Glutamatergic neuron (in vitro differentiated cells): Measurements from ENCODE around the gene S100A7A. TPM values are rescaled to one million over a fixed set of nuclear protein-coding genes. Genes with fewer than 3 reads are reported as not detected.

Source experiments
- DNase-seq: peaks from one replicate; pipeline ENCODE4 v3.0.0; 2022
- H3K27ac Mint-ChIP-seq: one replicate; pipeline ENCODE4 v1.8.0; 2020; ENCODE audit warnings: mild to moderate bottlenecking, mixed read lengths, inconsistent platforms; ENCODE audit not compliant: unreplicated experiment
- H3K27me3 Mint-ChIP-seq: one replicate; pipeline ENCODE4 v1.8.0; 2020; ENCODE audit warnings: mild to moderate bottlenecking, moderate library complexity, mixed read lengths, inconsistent platforms; ENCODE audit not compliant: unreplicated experiment
- H3K36me3 Mint-ChIP-seq: one replicate; pipeline ENCODE4 v1.8.0; 2020; ENCODE audit warnings: mild to moderate bottlenecking, mixed read lengths, inconsistent platforms; ENCODE audit not compliant: unreplicated experiment
- H3K4me1 Mint-ChIP-seq: one replicate; pipeline ENCODE4 v1.8.0; 2020; ENCODE audit warnings: mild to moderate bottlenecking, low read depth, mixed read lengths, inconsistent platforms; ENCODE audit not compliant: unreplicated experiment
- H3K4me3 Mint-ChIP-seq: one replicate; pipeline ENCODE4 v1.8.0; 2020; ENCODE audit warnings: mild to moderate bottlenecking, mixed read lengths, inconsistent platforms; ENCODE audit not compliant: unreplicated experiment
- H3K9me3 Mint-ChIP-seq: one replicate; pipeline ENCODE4 v1.8.0; 2020; ENCODE audit warnings: mild to moderate bottlenecking, moderate library complexity, mixed read lengths, inconsistent platforms; ENCODE audit not compliant: unreplicated experiment
- CTCF ChIP-seq: fragments of 200-600 bp; sonication (generic); IDR thresholded peaks from one replicate; pipeline ENCODE4 v1.5.0; 2021; ENCODE audit not compliant: partially characterized antibody, unreplicated experiment
- total RNA-seq: library from RNA; stranded (reverse); fragmentation: NEBNext Ultra II Directional; extraction: Animal tissue kit (Norgen Biotek cat#: 25700); gene quantifications from one replicate; pipeline ENCODE4 v1.2.1, GENCODE V29; 2021; ENCODE audit not compliant: unreplicated experiment

Gene S100A7A
- total RNA-seq, 1 donor from 2014 or later, result not detected

GRCh38 chr1:153372571-153372970 is 43.7 kb upstream of the S100A7A start:
- TF ChIP-seq CTCF, result no peak
- Mint-ChIP-seq H3K9me3 (no peaks in the 10 kb centered on the region), H3K4me1 (no peaks in the 10 kb centered on the region), H3K27ac (no peak overlapping the region), H3K4me3 (no peak overlapping the region), H3K36me3 (no peaks in the 10 kb centered on the region), H3K27me3 (no peaks in the 10 kb centered on the region)
- no peak for DNase-seq

GRCh38 chr1:153374071-153374470 is 42.2 kb upstream of the S100A7A start:
- Mint-ChIP-seq H3K27ac (no peak overlapping the region), H3K36me3 (no peaks in the 10 kb centered on the region), H3K9me3 (no peaks in the 10 kb centered on the region), H3K4me3 (no peak overlapping the region), H3K27me3 (no peaks in the 10 kb centered on the region), H3K4me1 (no peaks in the 10 kb centered on the region)
- DNase-seq, result no peak
- no peak for TF ChIP-seq CTCF

- no peaks in the 10 kb centered on the region for H3K4me1 Mint-ChIP-seq
- no peak within 1 kb of the TSS for H3K27ac Mint-ChIP-seq
- TF ChIP-seq CTCF, result no peak
- H3K27me3 Mint-ChIP-seq, result peaks cover 2% of the 10 kb centered on the region
- no peaks in the 10 kb centered on the region for H3K36me3 Mint-ChIP-seq
- no peaks in the 10 kb centered on the region for H3K9me3 Mint-ChIP-seq
- H3K4me3 Mint-ChIP-seq, result no peak within 1 kb of the TSS
- no peak for DNase-seq
Measured at GRCh38 chr1:153375511-153375910, 40.8 kb upstream of the S100A7A start, which contains the start of gene S100A12. S100A12 (minus strand) TSS chr1:153375621; CDS start chr1:153374592, 1,029 bp downstream.

GRCh38 chr1:153379591-153379990 is 36.7 kb upstream of the S100A7A start:
- H3K27ac Mint-ChIP-seq, result no peak overlapping the region
- TF ChIP-seq CTCF, result no peak
- no peaks in the 10 kb centered on the region for H3K4me1 Mint-ChIP-seq
- H3K36me3 Mint-ChIP-seq, result peaks cover 20% of the 10 kb centered on the region
- no peak overlapping the region for H3K4me3 Mint-ChIP-seq
- H3K27me3 Mint-ChIP-seq, result peaks cover 2% of the 10 kb centered on the region
- H3K9me3 Mint-ChIP-seq, result peaks cover 2% of the 10 kb centered on the region
- DNase-seq, result no peak

GRCh38 chr1:153380711-153381110 is 35.6 kb upstream of the S100A7A start:
- peaks cover 3% of the 10 kb centered on the region for H3K4me1 Mint-ChIP-seq
- peaks cover 20% of the 10 kb centered on the region for H3K36me3 Mint-ChIP-seq
- no peak for TF ChIP-seq CTCF
- DNase-seq, result no peak
- H3K27me3 Mint-ChIP-seq, result peaks cover 2% of the 10 kb centered on the region
- H3K4me3 Mint-ChIP-seq, result no peak overlapping the region
- H3K9me3 Mint-ChIP-seq, result peaks cover 2% of the 10 kb centered on the region
- no peak overlapping the region for H3K27ac Mint-ChIP-seq
